Astrocyte (in vitro differentiated cells and primary cell): ENCODE measurements around the gene DUSP16. TPM values are rescaled to one million over a fixed set of nuclear protein-coding genes. Genes with fewer than 3 reads are reported as not detected.
A peak's percentile ranks its signal among the peaks of the same experiment; 100 is the strongest.

ENCODE experiments used
- DNase-seq: peaks from one replicate; pipeline ENCODE4 v3.0.0-alpha.2; 2010; ENCODE audit warnings: low read depth
- FAIRE-seq: peaks from 2 replicates; lab custom pipeline; 2011; peaks lifted over from hg19 to GRCh38; lab: Jason Lieb, UNC
- H2AFZ ChIP-seq: 2 replicates; pipeline ENCODE4 v1.6.0; 2012; ENCODE audit warnings: low read depth, low read length, inconsistent platforms
- H3K27ac ChIP-seq: 2 replicates; pipeline ENCODE4 v1.5.1; 2011; ENCODE audit warnings: low read depth, low read length, inconsistent platforms
- H3K27me3 ChIP-seq: 2 replicates; pipeline ENCODE4 v1.6.0; 2011; ENCODE audit warnings: low read length, inconsistent platforms; ENCODE audit not compliant: insufficient read depth
- H3K36me3 ChIP-seq: 2 replicates; pipeline ENCODE4 v1.5.1; 2011; ENCODE audit warnings: low read length, inconsistent platforms; ENCODE audit not compliant: insufficient read depth
- H3K4me1 ChIP-seq: 2 replicates; pipeline ENCODE4 v1.5.1; 2011; ENCODE audit warnings: low read length, inconsistent platforms; ENCODE audit not compliant: insufficient read depth
- H3K4me2 ChIP-seq: 2 replicates; pipeline ENCODE4 v1.6.0; 2012; ENCODE audit warnings: low read length, inconsistent platforms
- H3K4me3 ChIP-seq: 2 replicates; pipeline ENCODE4 v1.5.1; 2011; ENCODE audit warnings: low read depth, mild to moderate bottlenecking, low read length, inconsistent platforms; ENCODE audit not compliant: insufficient read depth
- H3K79me2 ChIP-seq: 2 replicates; pipeline ENCODE4 v1.6.0; 2012; ENCODE audit warnings: mild to moderate bottlenecking, low read length, inconsistent platforms; ENCODE audit not compliant: insufficient read depth
- H3K9ac ChIP-seq: 2 replicates; pipeline ENCODE4 v1.6.0; 2012; ENCODE audit warnings: mild to moderate bottlenecking, low read length, inconsistent platforms
- H3K9me3 ChIP-seq: 2 replicates; pipeline ENCODE4 v1.5.1; 2012; ENCODE audit warnings: low read depth, mild to moderate bottlenecking, low read length, inconsistent platforms; ENCODE audit not compliant: insufficient read depth
- H4K20me1 ChIP-seq: 2 replicates; pipeline ENCODE4 v1.6.0; 2012; ENCODE audit warnings: low read length, inconsistent platforms; ENCODE audit not compliant: insufficient read depth
- H3K27ac Mint-ChIP-seq: one replicate; pipeline ENCODE4 v1.8.0; 2021; ENCODE audit warnings: mild to moderate bottlenecking, mixed read lengths; ENCODE audit not compliant: unreplicated experiment
- H3K27me3 Mint-ChIP-seq: one replicate; pipeline ENCODE4 v1.8.0; 2021; ENCODE audit warnings: low read depth, mixed read lengths; ENCODE audit not compliant: unreplicated experiment
- H3K36me3 Mint-ChIP-seq: one replicate; pipeline ENCODE4 v1.8.0; 2021; ENCODE audit warnings: low read depth, mixed read lengths; ENCODE audit not compliant: unreplicated experiment
- H3K4me1 Mint-ChIP-seq: one replicate; pipeline ENCODE4 v1.8.0; 2021; ENCODE audit warnings: low read depth, mixed read lengths; ENCODE audit not compliant: unreplicated experiment
- H3K4me3 Mint-ChIP-seq: one replicate; pipeline ENCODE4 v1.8.0; 2021; ENCODE audit warnings: mild to moderate bottlenecking, moderate library complexity, mixed read lengths; ENCODE audit not compliant: unreplicated experiment
- H3K9me3 Mint-ChIP-seq: one replicate; pipeline ENCODE4 v1.8.0; 2021; ENCODE audit warnings: mild to moderate bottlenecking, mixed read lengths; ENCODE audit not compliant: unreplicated experiment
- EZH2 ChIP-seq: IDR thresholded peaks from 2 replicates; pipeline ENCODE4 v1.6.1; 2012; ENCODE audit warnings: mild to moderate bottlenecking, low read length, inconsistent platforms; ENCODE audit not compliant: insufficient read depth
- total RNA-seq: library from RNA; stranded (reverse); gene quantifications from 2 replicates; pipeline ENCODE4 v1.2.1, GENCODE V29; 2021
- TF ChIP-seq, protein P1 (sequence below): IDR thresholded peaks from 2 replicates; pipeline ENCODE4 v1.5.1; 2011; ENCODE audit warnings: low read depth, mild to moderate bottlenecking, inconsistent platforms, low read length, moderate library complexity; ENCODE audit not compliant: insufficient read depth

The DUSP16 gene
- total RNA-seq, 1 donor from 2014 or later = 24.2 TPM

DNA sequence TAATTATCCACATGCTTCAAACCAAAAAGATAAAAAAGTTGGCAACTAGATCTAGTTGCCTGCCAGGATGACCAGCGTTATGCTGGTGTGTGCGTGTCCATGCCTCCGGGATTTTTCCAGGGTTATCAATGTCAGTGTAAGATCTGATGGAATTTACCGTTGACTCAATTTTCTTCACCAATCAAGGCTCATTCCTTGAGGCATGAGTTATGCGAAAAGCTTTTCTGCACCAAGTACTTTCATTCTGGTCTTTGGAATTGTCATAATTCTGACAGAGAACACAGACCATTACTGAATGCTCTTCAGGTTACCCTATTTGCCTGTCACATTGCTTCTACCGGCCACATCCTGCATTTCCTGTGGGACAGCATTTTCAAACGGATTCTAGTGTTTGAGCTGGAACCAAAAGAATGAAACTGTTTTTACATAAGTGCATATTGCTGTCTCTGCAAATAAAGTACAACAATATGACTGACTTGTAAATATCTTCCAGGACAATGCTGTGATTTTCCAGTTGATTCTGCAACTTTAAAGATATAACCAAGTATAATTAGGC lies 91.8 kb downstream of the DUSP16 start:
- Histone ChIP-seq H3K9ac (no peak overlapping the region), H3K4me3 (no peak overlapping the region), H4K20me1 (peaks cover 6% of the 10 kb centered on the region), H3K27ac (no peak overlapping the region), H3K4me1 (peaks cover 3% of the 10 kb centered on the region), H3K4me2 (no peak overlapping the region), H3K9me3 (no peaks in the 10 kb centered on the region), H3K79me2 (no peaks in the 10 kb centered on the region), H3K27me3 (no peaks in the 10 kb centered on the region), H3K36me3 (no peaks in the 10 kb centered on the region), H2AFZ (no peak overlapping the region)
- Mint-ChIP-seq H3K27ac (no peak overlapping the region), H3K4me1 (peaks cover 2% of the 10 kb centered on the region), H3K27me3 (no peaks in the 10 kb centered on the region), H3K36me3 (peaks cover 31% of the 10 kb centered on the region), H3K4me3 (no peak overlapping the region), H3K9me3 (peaks cover 2% of the 10 kb centered on the region)
- FAIRE-seq (no peak), DNase-seq (no peak)
- TF ChIP-seq, protein P1, sequence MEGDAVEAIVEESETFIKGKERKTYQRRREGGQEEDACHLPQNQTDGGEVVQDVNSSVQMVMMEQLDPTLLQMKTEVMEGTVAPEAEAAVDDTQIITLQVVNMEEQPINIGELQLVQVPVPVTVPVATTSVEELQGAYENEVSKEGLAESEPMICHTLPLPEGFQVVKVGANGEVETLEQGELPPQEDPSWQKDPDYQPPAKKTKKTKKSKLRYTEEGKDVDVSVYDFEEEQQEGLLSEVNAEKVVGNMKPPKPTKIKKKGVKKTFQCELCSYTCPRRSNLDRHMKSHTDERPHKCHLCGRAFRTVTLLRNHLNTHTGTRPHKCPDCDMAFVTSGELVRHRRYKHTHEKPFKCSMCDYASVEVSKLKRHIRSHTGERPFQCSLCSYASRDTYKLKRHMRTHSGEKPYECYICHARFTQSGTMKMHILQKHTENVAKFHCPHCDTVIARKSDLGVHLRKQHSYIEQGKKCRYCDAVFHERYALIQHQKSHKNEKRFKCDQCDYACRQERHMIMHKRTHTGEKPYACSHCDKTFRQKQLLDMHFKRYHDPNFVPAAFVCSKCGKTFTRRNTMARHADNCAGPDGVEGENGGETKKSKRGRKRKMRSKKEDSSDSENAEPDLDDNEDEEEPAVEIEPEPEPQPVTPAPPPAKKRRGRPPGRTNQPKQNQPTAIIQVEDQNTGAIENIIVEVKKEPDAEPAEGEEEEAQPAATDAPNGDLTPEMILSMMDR = no peak
- TF ChIP-seq EZH2 = no peak

DNA sequence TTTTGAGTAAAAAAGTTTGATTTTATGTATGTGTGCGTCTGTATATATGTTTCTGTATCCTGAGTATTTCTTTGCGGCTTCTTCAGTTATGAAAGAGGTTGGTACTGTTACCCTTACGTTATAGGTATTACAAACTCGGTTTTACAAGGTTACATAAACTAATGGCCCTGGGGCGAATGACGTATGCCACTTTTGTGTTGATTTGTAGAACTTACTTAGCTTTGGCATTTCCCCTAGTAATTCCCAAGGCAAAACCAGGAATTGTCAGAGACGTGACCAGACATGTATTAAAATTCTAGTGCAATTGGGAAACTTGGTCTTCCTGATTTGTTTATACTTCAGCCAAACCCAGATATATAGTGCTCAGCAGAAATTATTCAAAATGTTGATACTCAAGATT lies 93.3 kb downstream of the DUSP16 start:
- H3K9ac ChIP-seq = no peak overlapping the region
- H3K4me1 ChIP-seq = no peaks in the 10 kb centered on the region
- Mint-ChIP-seq H3K27me3 (no peaks in the 10 kb centered on the region), H3K36me3 (peaks cover 26% of the 10 kb centered on the region), H3K4me1 (no peaks in the 10 kb centered on the region), H3K9me3 (peaks cover 2% of the 10 kb centered on the region), H3K27ac (no peak overlapping the region), H3K4me3 (no peak overlapping the region)
- TF ChIP-seq, protein P1 = no peak
- no peak for TF ChIP-seq EZH2
- H3K4me2 ChIP-seq = no peak overlapping the region
- DNase-seq (no peak), FAIRE-seq (no peak)
- H3K27me3 ChIP-seq = no peaks in the 10 kb centered on the region
- H3K36me3 ChIP-seq = no peaks in the 10 kb centered on the region
- H3K4me3 ChIP-seq = no peak overlapping the region
- H4K20me1 ChIP-seq = peaks cover 6% of the 10 kb centered on the region
- H2AFZ ChIP-seq = no peak overlapping the region
- no peaks in the 10 kb centered on the region for H3K79me2 ChIP-seq
- no peak overlapping the region for H3K27ac ChIP-seq
- no peaks in the 10 kb centered on the region for H3K9me3 ChIP-seq

- no peak overlapping the region for H3K27ac Mint-ChIP-seq
- TF ChIP-seq, protein P1 = no peak
- no peak for TF ChIP-seq EZH2
- Histone ChIP-seq H3K4me3 (no peak overlapping the region), H3K27me3 (no peaks in the 10 kb centered on the region), H3K4me2 (no peak overlapping the region), H3K4me1 (no peaks in the 10 kb centered on the region), H3K79me2 (no peaks in the 10 kb centered on the region), H3K9ac (no peak overlapping the region), H3K9me3 (no peaks in the 10 kb centered on the region), H3K27ac (no peak overlapping the region), H4K20me1 (peaks cover 1% of the 10 kb centered on the region), H2AFZ (no peak overlapping the region), H3K36me3 (no peaks in the 10 kb centered on the region)
- no peaks in the 10 kb centered on the region for H3K4me1 Mint-ChIP-seq
- peaks cover 26% of the 10 kb centered on the region for H3K36me3 Mint-ChIP-seq
- FAIRE-seq (no peak), DNase-seq (no peak)
- H3K9me3 Mint-ChIP-seq = peaks cover 2% of the 10 kb centered on the region
- H3K27me3 Mint-ChIP-seq = no peaks in the 10 kb centered on the region
- peak overlapping the region; percentile 11 for H3K4me3 Mint-ChIP-seq
Observed at GRCh38 chr12:12468575-12468974, 94.1 kb downstream of the DUSP16 start.
